Dermis microvascular lymphatic vessel endothelial cell (primary cell): ENCODE results near the gene PLD3. TPM values are rescaled to one million over a fixed set of nuclear protein-coding genes. Genes with fewer than 3 reads are reported as not detected.
A peak's percentile ranks its signal among the peaks of the same experiment; 100 is the strongest.
"Not testable (repeated sequence)": the region's sequence is repeated elsewhere in the genome, so short reads cannot be mapped to it uniquely, and the experiment has no call there.

ENCODE experiments used
- DNase-seq, 2 donors: peaks; one replicate each; pipeline versions ENCODE4 v3.0.0 to v3.0.0-alpha.2; 2010; ENCODE audit warnings: low read depth in 2 of 2
- total RNA-seq: library from RNA; depleted of rRNA; stranded (reverse); fragments of >200 nt; gene quantifications from 2 replicates; pipeline ENCODE4 v1.2.1, GENCODE V29; 2014

The PLD3 gene
- total RNA-seq, 1 donor from 2014 or later: 88.6 TPM

DNA sequence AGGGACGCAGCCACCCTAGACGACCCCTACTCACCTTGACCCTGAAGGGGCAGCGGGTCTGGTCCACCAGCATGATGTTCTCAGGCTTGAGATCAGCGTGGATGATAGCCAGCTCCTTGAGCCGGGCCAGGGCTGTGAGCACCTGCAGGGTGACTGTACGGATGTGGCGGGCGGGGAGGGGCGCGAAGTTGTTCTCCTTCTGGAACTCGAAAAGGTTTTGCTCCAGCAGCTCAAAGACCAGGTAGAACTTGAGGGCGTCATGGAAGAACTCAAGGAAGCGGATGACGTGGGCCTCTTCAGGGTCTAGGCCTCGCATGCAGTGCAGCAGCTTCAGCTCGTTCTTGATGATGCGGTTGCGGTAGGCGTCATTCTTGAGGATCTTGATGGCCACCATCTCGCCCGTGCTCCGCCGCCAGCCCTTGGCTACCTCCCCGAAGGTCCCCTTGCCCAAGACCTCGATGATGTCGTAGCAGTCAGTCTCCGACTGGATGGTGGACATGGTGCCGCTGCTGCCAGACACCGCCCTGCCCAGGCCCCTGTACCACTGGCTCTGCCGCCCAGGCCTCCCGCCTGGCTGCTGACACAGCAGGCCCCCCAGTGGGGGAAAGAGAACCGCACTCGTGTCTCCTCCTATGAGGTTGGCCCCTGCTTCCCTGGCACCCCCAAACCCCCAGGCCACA is 41.0 kb downstream of the PLD3 start:
- DNase-seq: no peak

- DNase-seq: no peak
These were observed 41.7 kb downstream of the PLD3 start, which contains the start of gene HIPK4 for GRCh38 chr19:40390084-40390742. HIPK4 (minus strand) TSS chr19:40390181; CDS start chr19:40389902, 279 bp downstream.

GRCh38 chr19:40392123-40392522 is 43.6 kb downstream of the PLD3 start:
- DNase-seq: no peak

- DNase-seq: peak in 1 of 2 donors; percentile 13
These were observed 44.5 kb downstream of the PLD3 start for GRCh38 chr19:40392894-40393517.

DNA sequence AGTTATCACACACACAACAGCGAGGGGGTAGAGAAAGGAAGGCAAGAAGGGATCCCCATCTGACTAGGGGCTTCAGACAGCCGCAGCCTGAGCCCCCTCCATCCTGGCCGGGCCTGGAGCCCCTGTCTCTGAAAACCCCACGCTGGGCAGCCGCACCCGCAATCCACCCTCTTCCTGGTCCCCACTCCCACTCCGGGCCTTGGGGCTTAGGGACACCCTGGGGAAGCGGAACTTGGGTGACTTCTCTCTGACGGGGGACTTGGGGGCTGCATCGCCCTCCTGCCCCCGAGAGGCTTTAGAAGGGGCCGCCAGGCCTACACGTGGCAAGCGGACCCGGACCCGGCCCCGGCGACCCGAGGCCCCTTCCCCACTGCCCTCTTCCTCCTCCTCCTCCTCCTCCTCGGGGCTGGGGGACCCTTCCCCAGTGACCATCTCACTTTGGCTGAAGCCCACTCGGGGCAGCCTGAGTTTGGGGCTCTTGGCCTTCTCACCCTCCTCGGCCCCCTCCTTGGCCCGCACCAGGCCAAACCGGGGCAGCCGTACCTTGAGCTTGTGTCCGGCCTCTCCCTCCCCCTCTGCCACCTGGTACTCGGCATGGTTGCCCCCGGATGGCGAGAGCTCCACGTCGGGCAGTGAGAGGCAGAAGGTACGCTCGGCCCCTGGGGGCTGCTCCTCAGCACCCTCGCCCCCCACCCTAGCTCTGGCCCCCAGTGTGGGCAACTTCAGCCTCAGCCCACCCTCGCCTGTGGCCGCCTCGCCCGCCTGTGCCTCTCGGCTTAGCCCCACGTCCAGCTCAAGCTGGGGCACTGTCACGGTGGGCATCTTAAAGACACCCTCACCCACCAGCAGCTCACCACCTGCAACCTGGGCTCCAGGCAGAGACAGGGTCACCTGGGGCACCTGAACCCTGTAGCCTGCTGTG is 45.7 kb downstream of the PLD3 start:
- DNase-seq: no peak

DNA sequence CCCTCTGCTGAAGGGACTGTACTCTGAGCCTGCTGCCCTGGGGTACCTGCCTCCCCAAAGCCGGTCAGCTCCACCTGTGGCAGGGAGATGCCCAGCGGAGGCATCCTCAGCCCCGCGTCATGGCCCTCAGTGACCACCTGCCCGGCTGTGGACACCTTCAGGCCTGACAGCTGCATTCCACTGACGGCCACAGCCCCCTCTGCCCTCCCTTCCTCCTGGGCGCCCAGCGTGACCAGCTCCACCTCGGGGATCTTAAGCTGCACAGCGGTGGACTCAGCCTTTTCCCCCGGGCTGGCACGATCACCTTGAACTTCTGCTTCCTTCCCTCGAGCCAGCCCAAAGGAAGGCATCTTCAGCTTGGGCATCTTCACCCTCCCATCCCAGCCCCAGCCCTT is 46.3 kb downstream of the PLD3 start:
- DNase-seq: no peak

DNA sequence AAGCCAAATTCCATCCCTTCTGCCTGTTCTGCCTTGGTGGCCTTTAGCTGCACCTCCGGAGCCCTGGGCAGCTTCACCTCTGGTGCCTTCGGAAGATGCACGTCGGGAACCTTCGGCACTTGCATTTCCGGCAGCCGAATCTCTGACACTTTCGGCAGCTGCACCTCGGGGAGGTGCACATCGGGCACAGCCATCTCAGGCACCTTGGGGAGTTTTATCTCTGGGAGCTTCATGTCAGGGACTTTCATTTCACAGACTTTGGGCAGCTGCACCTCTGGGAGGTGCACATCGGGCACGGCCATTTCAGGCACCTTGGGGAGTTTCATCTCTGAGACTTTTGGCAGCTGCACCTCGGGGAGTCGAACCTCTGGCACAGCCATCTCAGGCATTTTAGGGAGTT is 47.5 kb downstream of the PLD3 start:
- no peak for DNase-seq

DNA sequence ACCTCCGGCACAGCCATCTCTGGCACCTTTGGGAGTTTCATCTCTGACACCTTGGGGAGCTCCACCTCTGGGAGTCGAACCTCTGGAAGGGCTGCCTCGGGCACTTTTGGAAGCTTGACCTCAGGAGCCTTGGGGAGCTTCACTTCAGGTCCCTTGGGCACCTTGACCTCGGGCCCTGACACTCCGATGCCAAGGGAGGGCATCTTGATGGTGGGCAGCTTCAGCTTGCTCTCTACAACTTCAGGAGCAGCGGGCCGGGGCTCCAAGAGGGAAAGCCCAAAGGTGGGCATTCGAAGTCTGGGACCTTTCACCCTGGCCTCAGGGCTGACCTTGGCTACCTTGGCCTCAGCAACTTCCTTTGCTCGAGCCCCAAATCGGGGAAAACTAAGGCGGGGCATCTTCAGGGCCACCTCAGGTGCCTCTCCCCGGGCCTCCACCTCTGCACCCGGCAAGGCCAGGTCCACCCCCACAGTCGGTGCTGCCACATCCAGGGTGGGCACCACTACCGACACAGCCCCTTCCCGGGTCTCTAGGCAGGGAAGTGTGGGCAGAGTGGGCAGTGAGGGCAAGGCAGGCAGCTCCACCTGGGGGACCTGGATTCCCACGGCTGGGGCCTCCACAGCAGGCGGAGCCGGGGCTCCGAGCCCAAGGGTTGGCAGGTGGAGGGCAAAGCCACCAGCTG is 48.5 kb downstream of the PLD3 start:
- DNase-seq: no peak

DNA sequence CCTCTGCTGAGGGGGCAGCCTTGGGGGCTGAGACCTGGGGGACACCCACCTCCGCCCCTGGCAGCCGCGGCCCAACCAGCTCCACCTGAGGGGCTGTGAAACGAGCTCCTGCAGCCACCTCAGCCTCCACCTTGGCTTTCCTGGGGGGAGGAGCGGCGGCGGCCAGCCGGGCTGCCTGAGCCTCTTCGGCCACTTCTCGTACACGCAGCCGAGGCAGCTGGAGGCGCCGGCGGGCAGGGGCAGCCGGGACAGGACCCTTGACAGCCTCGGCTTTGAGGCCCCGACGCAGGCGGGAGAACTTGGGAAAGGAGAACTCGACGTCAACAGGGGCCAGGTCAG is 49.0 kb downstream of the PLD3 start:
- DNase-seq: no peak

GRCh38 chr19:40398417-40399131 is 50.1 kb downstream of the PLD3 start:
- peak in 1 of 2 donors; percentile 37 for DNase-seq

- DNase-seq: no peak
These were observed 52.1 kb downstream of the PLD3 start for GRCh38 chr19:40400559-40400958.

- peak; percentile 77 to 90 for DNase-seq
These were observed 54.9 kb downstream of the PLD3 start for GRCh38 chr19:40403262-40403984.

- DNase-seq: no peak
These were observed 59.5 kb downstream of the PLD3 start for GRCh38 chr19:40407714-40408597.

DNA sequence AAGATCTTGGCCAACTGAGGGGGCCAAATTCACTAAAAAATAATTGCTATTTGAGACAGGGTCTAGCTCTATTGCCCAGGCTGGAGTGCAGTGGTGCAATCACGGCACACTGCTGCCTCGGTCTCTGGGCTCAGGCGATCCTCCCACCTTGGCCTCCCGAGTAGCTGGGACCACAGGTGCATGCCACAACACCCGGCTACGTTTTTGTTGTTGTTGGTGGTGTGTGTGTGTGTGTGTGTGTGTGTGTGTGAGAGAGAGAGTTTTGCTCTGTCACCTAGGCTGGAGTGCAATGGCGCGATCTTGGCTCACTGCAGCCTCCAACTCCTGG is 60.1 kb downstream of the PLD3 start:
- DNase-seq: not testable (repeated sequence)

GRCh38 chr19:40410030-40410389 is 61.5 kb downstream of the PLD3 start:
- DNase-seq: no peak

GRCh38 chr19:40411125-40411842 is 62.8 kb downstream of the PLD3 start:
- DNase-seq: no peak

GRCh38 chr19:40411958-40412499 is 63.5 kb downstream of the PLD3 start:
- no peak for DNase-seq

GRCh38 chr19:40412866-40413265 is 64.4 kb downstream of the PLD3 start:
- DNase-seq: no peak
